ENCODE data around the gene CARD14.
"Not testable (repeated sequence)": the region's sequence is repeated elsewhere in the genome, so short reads cannot be mapped to it uniquely, and the experiment has no call there.

CARD14 gene

DNA sequence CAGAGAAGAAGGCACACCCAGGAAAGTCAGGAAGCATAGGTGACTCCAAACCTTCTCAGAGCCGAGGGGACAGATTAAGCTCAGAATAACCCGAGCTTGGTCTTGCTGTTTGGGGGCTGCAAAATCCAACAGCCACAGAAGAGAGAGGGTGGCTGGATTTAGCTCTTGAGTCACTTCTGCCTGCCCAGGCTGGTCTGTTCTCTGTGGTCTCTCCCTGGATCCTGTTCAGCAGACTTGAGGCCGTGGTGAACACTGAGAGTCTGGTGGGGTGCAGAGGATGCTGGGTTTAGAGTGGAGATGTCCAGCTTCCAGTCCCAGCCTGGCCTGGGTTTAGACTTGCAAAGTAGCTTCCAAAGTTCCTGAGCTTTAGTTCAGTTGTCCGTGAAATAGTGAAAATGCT lies 59.2 kb downstream of the CARD14 start:
- DNase-seq, result no peak

- no peak for DNase-seq
Observed at GRCh38 chr17:80232438-80232837, 62.6 kb downstream of the CARD14 start.

- DNase-seq, result no peak
Observed at GRCh38 chr17:80233202-80233601, 63.4 kb downstream of the CARD14 start.

- no peak for DNase-seq
Observed at GRCh38 chr17:80236911-80237310, 67.1 kb downstream of the CARD14 start.

DNA sequence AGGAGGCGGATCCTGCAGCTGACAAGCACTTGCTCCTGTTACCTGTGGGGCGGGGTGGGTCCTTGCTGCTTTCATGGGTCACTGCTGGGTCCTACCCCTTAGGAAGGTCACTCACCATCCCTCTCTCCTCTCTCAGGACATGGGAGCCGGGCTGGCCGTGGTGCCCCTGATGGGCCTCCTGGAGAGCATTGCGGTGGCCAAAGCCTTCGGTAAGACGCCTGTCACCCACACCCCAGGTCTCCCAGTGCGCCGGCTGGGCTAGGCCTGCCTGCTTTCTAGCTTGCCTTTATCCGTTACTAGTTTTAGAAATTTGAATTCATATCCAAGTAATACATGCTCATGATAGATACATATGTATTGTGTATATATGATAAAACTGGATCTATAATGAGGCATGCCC lies 67.6 kb downstream of the CARD14 start:
- DNase-seq, result no peak

GRCh38 chr17:80242505-80242904 lies 72.7 kb downstream of the CARD14 start:
- no peak for DNase-seq

- DNase-seq, result no peak
Observed at GRCh38 chr17:80243526-80244433, 74.0 kb downstream of the CARD14 start.

DNA sequence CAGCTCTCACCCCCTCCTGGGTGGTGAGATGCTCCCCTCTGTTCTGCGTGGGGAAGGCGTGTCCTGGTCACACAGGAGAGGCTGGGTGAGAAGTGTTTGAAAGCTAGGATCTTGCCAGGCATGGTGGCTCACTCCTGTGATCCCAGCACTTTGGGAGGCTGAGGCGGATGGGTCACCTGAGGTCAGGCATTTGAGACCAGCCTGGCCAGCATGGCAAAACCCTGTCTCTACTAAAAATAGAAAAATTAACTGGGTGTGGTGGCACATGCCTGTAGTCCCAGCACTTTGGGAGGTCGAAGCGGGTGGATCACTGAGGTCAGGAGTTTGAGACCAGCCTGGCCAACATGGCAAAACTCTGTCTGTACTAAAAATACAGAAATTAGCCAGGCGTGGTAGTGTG lies 74.6 kb downstream of the CARD14 start:
- DNase-seq, result not testable (repeated sequence)

DNA sequence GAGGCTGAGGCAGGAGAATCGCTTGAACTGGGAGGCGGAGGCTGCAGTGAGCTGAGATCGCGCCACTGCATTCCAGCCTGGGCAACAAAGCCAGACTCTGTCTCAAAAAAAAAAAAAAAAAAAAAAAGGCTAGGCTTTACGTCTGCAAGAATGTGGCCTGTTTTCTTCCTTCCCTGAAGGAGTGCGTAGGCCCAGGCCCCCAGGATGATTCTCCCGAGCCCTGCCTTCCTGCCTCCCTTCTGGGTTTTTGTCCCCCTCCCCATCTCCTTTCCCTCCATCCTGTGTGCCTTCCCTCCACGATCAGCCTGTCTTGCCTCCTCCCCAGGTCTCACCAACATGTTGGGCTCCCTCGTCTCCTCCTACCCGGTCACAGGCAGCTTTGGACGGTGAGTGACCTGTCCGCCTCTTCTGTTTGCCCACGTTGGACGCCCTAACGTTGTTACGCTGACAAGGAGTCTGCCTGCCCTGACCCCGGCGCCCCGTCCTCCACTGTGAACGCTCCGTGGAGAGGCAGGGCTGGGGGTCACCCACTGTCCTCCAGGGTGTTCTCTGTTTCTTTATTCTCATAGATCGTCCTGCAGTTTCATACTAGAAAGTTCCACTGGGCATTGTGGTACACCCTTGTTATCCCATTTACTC lies 75.2 kb downstream of the CARD14 start:
- no peak for DNase-seq

- DNase-seq, result no peak
Observed at GRCh38 chr17:80245566-80246265, 75.9 kb downstream of the CARD14 start.

- no peak for DNase-seq
Observed at GRCh38 chr17:80246266-80246681, 76.4 kb downstream of the CARD14 start.

- no peak for DNase-seq
Observed at GRCh38 chr17:80246726-80247125, 76.9 kb downstream of the CARD14 start.

GRCh38 chr17:80247561-80247960 lies 77.7 kb downstream of the CARD14 start:
- DNase-seq, result no peak

DNA sequence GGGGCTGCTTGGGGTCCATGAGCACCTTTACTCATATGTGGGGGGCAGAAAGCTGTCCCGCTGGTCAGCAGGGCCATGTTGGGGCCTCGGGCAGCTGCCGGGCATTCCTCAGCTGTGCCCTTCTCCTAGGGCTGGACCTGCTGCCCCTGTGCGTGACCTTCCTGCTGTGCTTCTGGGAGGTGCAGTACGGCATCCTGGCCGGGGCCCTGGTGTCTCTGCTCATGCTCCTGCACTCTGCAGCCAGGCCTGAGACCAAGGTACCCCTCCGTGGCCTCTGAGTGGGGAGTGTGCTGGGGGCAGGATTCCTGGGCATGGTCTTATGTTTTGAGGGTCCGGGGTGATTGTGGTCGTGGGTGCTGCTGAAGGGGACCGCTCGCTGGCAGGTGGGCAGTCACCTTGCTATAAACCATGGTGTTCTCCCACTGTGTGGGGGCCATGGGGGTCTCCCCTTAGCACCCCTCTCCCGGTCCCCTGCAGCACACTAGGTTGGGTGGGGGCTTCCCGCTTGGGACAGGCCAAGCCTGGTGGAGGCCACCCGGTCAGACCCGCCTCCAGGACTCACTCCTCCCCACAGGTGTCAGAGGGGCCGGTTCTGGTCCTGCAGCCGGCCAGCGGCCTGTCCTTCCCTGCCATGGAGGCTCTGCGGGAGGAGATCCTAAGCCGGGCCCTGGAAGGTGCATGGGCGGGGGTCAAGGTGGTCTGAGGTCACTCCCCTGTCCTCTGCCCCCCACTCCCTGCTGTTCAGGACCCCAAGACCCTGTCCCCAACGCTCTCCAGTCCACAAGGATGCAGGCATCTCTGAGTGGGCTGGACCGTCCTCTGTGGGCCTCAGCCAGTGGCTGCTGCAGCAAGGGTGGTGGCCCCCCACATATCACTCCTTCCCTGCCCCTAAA lies 78.4 kb downstream of the CARD14 start:
- no peak for DNase-seq

GRCh38 chr17:80248894-80249710 lies 79.3 kb downstream of the CARD14 start:
- DNase-seq, result no peak

DNA sequence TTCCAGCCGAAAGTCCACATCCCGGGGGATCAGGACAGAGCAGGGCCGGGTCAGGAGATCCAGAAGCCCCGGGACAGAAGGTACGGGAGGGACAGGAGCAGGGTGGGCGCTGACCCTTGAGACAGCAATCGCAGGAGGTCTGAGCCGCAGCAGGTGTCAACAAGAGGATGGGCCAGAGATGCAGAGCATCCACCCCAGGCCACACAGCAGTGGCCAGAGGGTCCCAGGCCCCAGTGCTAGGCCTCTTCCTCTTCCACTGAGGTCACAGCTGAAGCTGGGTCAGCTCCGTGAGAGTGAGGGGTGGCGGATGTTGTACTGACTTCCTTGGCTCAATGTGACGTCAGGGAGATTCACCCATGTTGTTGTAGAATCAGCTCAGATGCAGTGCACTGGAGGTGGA lies 82.1 kb downstream of the CARD14 start:
- no peak for DNase-seq

DNA sequence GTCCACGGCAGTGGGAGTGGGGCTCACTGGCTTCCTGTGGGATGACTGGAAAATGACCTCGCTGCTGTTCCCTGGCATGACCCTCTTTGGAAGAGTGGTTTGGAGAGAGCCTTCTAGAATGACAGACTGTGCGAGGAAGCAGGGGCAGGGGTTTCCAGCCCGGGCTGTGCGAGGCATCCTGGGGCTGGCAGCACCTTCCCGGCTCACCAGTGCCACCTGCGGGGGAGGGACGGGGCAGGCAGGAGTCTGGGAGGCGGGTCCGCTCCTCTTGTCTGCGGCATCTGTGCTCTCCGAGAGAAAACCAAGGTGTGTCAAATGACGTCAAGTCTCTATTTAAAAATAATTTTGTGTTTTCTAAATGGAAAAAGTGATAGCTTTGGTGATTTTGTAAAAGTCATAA lies 83.0 kb downstream of the CARD14 start:
- DNase-seq, result peak; percentile 20 to 49

GRCh38 chr17:80253631-80254395 lies 84.0 kb downstream of the CARD14 start:
- no peak for DNase-seq

DNA sequence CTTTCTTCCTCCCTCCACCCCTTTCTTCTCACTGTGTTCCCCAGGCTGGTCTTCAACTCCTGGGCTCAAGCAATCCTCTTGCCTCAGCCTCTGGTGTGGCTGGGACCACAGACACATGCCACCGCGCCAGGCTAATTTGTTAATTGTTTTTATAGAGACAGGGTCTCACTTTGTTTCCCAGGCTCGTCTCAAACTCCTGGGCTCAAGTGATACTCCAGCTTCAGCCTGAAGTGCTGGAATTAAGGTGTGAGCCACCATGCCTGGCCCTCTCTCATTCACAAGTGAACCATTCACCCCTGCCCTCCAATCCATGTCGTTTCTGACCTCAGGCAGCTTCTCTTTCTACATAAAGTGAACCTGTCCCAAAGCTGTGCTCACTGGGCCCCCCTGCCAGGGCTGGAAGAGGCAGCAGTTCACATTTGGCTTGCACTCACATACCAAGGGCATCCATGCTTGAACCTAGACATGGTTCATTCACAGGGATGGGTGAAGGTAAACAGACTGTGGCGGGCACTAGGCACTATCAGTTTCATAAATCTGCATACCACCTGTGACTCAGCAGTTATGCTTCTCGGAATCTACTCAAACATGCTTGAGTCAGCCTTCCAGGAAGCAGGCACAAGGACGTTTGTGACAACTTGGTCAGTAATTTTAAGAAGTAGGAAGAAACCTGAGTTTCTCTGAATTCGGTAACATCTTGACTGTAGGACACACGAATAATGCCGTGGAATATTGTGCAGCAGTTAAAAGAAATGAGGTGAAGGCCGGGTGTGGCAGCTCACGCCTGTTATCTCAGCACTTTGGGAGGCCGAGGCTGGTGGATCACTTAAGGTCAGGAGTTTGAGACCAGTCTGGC lies 84.8 kb downstream of the CARD14 start:
- peak; percentile 26 to 80 for DNase-seq

DNA sequence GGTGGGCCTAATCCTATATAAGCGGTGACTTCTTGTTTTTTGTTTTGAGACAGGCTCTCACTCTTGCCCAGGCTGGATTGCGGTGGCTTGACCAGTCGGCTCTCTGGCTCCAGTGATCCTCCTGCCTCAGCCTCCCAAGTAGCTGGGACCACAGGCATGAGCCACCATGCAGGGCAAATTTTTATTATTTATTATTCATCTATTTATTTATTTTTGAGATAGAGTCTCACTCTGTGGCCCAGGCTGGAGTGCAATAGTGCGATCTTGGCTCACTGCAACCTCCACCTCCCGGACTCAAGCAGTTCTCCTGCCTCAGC lies 86.2 kb downstream of the CARD14 start:
- no peak for DNase-seq

Data from bone marrow (tissue), 2 donors.